T-helper 17 cell (primary cell): ENCODE results near the gene AKT2. TPM values are rescaled to one million over a fixed set of nuclear protein-coding genes. Genes with fewer than 3 reads are reported as not detected.

ENCODE experiments used
- ATAC-seq: fragments of 150-1000 bp; cut with Tn5 transposase; 2 replicates; pipeline ENCODE4 v1.10.0; 2021; ENCODE audit warnings: mild to moderate bottlenecking, moderate library complexity
- DNase-seq, 3 donors: peaks; one replicate each; pipeline versions ENCODE4 v3.0.0 to v3.0.0-alpha.2; 2020 to 2021
- H3K9me3 ChIP-seq: one replicate; pipeline ENCODE4 v1.7.0; 2013; ENCODE audit warnings: low read length, mild to moderate bottlenecking; ENCODE audit not compliant: control insufficient read depth, poor library complexity, severe bottlenecking
- H3K27ac Mint-ChIP-seq: one replicate; pipeline ENCODE4 v1.8.0; 2022; ENCODE audit warnings: mild to moderate bottlenecking, moderate library complexity, mixed read lengths
- H3K27me3 Mint-ChIP-seq: one replicate; pipeline ENCODE4 v1.8.0; 2022; ENCODE audit warnings: mixed read lengths
- H3K36me3 Mint-ChIP-seq: one replicate; pipeline ENCODE4 v1.8.0; 2022; ENCODE audit warnings: low read depth, mixed read lengths
- H3K4me1 Mint-ChIP-seq: one replicate; pipeline ENCODE4 v1.8.0; 2022; ENCODE audit warnings: mild to moderate bottlenecking, mixed read lengths
- H3K4me3 Mint-ChIP-seq: one replicate; pipeline ENCODE4 v1.8.0; 2022; ENCODE audit warnings: mild to moderate bottlenecking, moderate library complexity, mixed read lengths
- total RNA-seq, 4 donors: library from RNA in 2 of 4; stranded (reverse) in 2 of 4; gene quantifications; one replicate each; pipeline ENCODE4 v1.2.3 and lab custom pipeline; 2022 to 2026

Gene AKT2
- total RNA-seq, 2 donors from 2014 or later: 168 to 187 TPM

- H3K9me3 ChIP-seq: no peaks in the 10 kb centered on the region
- Mint-ChIP-seq H3K4me3 (no peak overlapping the region), H3K27me3 (peaks cover 42% of the 10 kb centered on the region), H3K36me3 (peaks cover 4% of the 10 kb centered on the region), H3K27ac (no peak overlapping the region), H3K4me1 (peaks cover 6% of the 10 kb centered on the region)
- no peak for ATAC-seq
- no peak for DNase-seq
These were observed 67.9 kb downstream of the AKT2 start for GRCh38 chr19:40217027-40217810.

GRCh38 chr19:40216777-40217026, 68.4 kb downstream of the AKT2 start:
- peaks cover 4% of the 10 kb centered on the region for H3K36me3 Mint-ChIP-seq
- H3K4me1 Mint-ChIP-seq: peaks cover 3% of the 10 kb centered on the region
- DNase-seq: no peak
- no peak overlapping the region for H3K27ac Mint-ChIP-seq
- H3K27me3 Mint-ChIP-seq: peaks cover 42% of the 10 kb centered on the region
- H3K4me3 Mint-ChIP-seq: no peak overlapping the region
- no peaks in the 10 kb centered on the region for H3K9me3 ChIP-seq
- no peak for ATAC-seq

- Mint-ChIP-seq H3K4me1 (peaks cover 3% of the 10 kb centered on the region), H3K27ac (no peak overlapping the region), H3K36me3 (peaks cover 4% of the 10 kb centered on the region), H3K27me3 (peaks cover 38% of the 10 kb centered on the region), H3K4me3 (peak overlapping the region; percentile 36)
- no peak for DNase-seq
- H3K9me3 ChIP-seq: no peaks in the 10 kb centered on the region
- no peak for ATAC-seq
These were observed 69.0 kb downstream of the AKT2 start for GRCh38 chr19:40216013-40216776.

- no peaks in the 10 kb centered on the region for H3K9me3 ChIP-seq
- no peak for DNase-seq
- Mint-ChIP-seq H3K27me3 (peaks cover 31% of the 10 kb centered on the region), H3K36me3 (peaks cover 6% of the 10 kb centered on the region), H3K27ac (no peak overlapping the region), H3K4me1 (peaks cover 3% of the 10 kb centered on the region), H3K4me3 (no peak overlapping the region)
- no peak for ATAC-seq
These were observed 70.2 kb downstream of the AKT2 start for GRCh38 chr19:40214936-40215335.

- H3K27me3 Mint-ChIP-seq: peaks cover 22% of the 10 kb centered on the region
- no peaks in the 10 kb centered on the region for H3K9me3 ChIP-seq
These were observed 71.1 kb downstream of the AKT2 start for GRCh38 chr19:40213882-40214570.

GRCh38 chr19:40213251-40213829, 71.8 kb downstream of the AKT2 start:
- Mint-ChIP-seq H3K4me1 (peaks cover 3% of the 10 kb centered on the region), H3K27me3 (peaks cover 15% of the 10 kb centered on the region), H3K4me3 (no peak overlapping the region), H3K36me3 (peaks cover 6% of the 10 kb centered on the region), H3K27ac (no peak overlapping the region)
- ATAC-seq: no peak
- DNase-seq: no peak
- H3K9me3 ChIP-seq: no peaks in the 10 kb centered on the region

More at GRCh38 chr19:40213882-40214570, 71.1 kb downstream of the AKT2 start:
- DNase-seq (no peak), ATAC-seq (no peak)
- H3K36me3 Mint-ChIP-seq: peaks cover 6% of the 10 kb centered on the region
- no peak overlapping the region for H3K27ac Mint-ChIP-seq
- no peak overlapping the region for H3K4me3 Mint-ChIP-seq
- H3K4me1 Mint-ChIP-seq: peaks cover 3% of the 10 kb centered on the region

- Mint-ChIP-seq H3K36me3 (peaks cover 2% of the 10 kb centered on the region), H3K27me3 (no peaks in the 10 kb centered on the region), H3K27ac (no peak overlapping the region), H3K4me3 (no peak overlapping the region), H3K4me1 (no peaks in the 10 kb centered on the region)
- H3K9me3 ChIP-seq: no peaks in the 10 kb centered on the region
- ATAC-seq (no peak), DNase-seq (no peak)
These were observed 74.3 kb downstream of the AKT2 start for GRCh38 chr19:40210889-40211288.

- Mint-ChIP-seq H3K27ac (no peak overlapping the region), H3K4me1 (no peaks in the 10 kb centered on the region), H3K27me3 (no peaks in the 10 kb centered on the region), H3K4me3 (no peak overlapping the region), H3K36me3 (peaks cover 4% of the 10 kb centered on the region)
- ATAC-seq (no peak), DNase-seq (no peak)
- H3K9me3 ChIP-seq: no peaks in the 10 kb centered on the region
These were observed 76.5 kb downstream of the AKT2 start for GRCh38 chr19:40208602-40209001.

GRCh38 chr19:40205760-40206159, 79.4 kb downstream of the AKT2 start:
- Mint-ChIP-seq H3K4me3 (no peak overlapping the region), H3K27me3 (no peaks in the 10 kb centered on the region), H3K4me1 (peaks cover 2% of the 10 kb centered on the region), H3K27ac (no peak overlapping the region), H3K36me3 (peaks cover 7% of the 10 kb centered on the region)
- H3K9me3 ChIP-seq: no peaks in the 10 kb centered on the region
- DNase-seq (no peak), ATAC-seq (no peak)

GRCh38 chr19:40204381-40204780, 80.8 kb downstream of the AKT2 start:
- peaks cover 7% of the 10 kb centered on the region for H3K36me3 Mint-ChIP-seq
- H3K4me3 Mint-ChIP-seq: no peak overlapping the region
- no peaks in the 10 kb centered on the region for H3K27me3 Mint-ChIP-seq
- ATAC-seq (no peak), DNase-seq (no peak)
- peaks cover 2% of the 10 kb centered on the region for H3K4me1 Mint-ChIP-seq
- H3K27ac Mint-ChIP-seq: peak overlapping the region; percentile 81
- H3K9me3 ChIP-seq: no peaks in the 10 kb centered on the region

- Mint-ChIP-seq H3K36me3 (peaks cover 7% of the 10 kb centered on the region), H3K4me1 (peaks cover 4% of the 10 kb centered on the region), H3K27me3 (no peaks in the 10 kb centered on the region), H3K27ac (no peak overlapping the region), H3K4me3 (no peak overlapping the region)
- DNase-seq: no peak
- no peaks in the 10 kb centered on the region for H3K9me3 ChIP-seq
- ATAC-seq: no peak
These were observed 84.6 kb downstream of the AKT2 start for GRCh38 chr19:40200341-40201099.

GRCh38 chr19:40198272-40198990, 86.7 kb downstream of the AKT2 start:
- H3K4me3 Mint-ChIP-seq: no peak overlapping the region
- H3K27ac Mint-ChIP-seq: no peak overlapping the region
- no peaks in the 10 kb centered on the region for H3K9me3 ChIP-seq
- no peak for DNase-seq
- peaks cover 14% of the 10 kb centered on the region for H3K4me1 Mint-ChIP-seq
- ATAC-seq: no peak
- no peaks in the 10 kb centered on the region for H3K27me3 Mint-ChIP-seq
- peaks cover 3% of the 10 kb centered on the region for H3K36me3 Mint-ChIP-seq
